GM21528 (cell line): ENCODE measurements around the gene HMGCS2.

Source experiments
- ATAC-seq: cut with Tn5 transposase; IDR thresholded peaks from one replicate; pipeline ENCODE4 v1.9.1; 2021; ENCODE audit warnings: mild to moderate bottlenecking, moderate library complexity; ENCODE audit not compliant: unreplicated experiment, low FRiP score

Gene HMGCS2

DNA sequence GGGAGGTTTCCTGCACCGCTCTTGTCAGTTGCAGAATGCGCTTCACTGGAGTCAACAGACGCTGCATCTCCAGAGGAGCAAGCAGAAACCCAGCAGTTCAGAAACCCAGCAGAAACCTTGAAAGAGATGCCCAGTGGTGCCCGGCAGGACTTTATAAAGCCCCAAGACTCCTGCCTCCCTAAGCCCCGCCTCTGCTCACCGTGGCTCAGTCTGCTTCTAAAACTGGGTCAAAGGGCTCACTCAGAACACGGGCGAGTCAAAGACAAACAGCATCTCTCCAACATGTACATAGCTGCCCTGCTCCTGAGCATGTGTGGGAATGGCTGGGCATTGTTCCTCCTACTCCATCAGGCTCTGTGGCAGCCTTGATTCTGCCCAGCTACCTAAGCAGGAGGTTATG, at the start of gene HMGCS2:
TSS of gene HMGCS2 (minus strand) at position 128 of the 400 bp plus-strand sequence. CDS start at position 67, 61 bp downstream.
- ATAC-seq, result no peak

DNA sequence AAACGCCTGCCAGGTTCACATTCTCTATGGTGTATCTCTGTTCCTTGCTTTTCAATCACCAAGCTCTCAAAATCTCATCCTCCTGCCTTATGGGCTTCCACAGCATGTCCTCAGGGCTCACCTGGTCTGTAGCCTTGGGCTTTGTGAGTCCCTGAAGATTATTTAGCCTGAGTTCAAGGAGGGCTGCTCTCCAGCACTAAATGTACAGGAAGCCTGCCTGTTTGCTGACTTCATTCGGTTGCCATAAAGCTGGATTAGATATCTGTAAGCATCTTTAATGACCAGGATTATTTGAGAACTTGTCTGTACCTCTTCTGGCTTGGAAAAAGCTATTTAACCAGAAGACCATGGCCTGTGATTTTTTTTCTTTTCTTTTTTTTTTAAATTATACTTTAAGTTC, 49.5 kb upstream of the HMGCS2 start:
- ATAC-seq, result no peak

DNA sequence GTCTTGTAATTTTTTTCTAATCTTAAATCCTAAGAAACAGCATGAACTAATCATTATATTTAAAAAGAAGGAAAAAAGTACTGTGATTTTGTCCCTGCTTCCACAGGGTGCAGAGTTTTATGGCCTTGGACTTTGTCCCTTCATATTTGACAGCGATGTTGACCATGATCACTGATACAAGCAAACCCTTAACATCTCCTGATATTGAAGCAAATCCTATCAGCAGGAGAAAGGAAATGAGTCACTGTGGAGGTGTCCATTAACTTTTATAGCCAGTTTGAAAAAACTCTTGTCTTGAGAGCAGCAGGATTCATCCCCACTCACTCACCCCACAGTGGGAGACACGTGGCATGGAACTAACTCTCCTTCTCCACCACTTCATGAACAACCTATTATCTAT, 47.7 kb upstream of the HMGCS2 start:
- ATAC-seq, result no peak

DNA sequence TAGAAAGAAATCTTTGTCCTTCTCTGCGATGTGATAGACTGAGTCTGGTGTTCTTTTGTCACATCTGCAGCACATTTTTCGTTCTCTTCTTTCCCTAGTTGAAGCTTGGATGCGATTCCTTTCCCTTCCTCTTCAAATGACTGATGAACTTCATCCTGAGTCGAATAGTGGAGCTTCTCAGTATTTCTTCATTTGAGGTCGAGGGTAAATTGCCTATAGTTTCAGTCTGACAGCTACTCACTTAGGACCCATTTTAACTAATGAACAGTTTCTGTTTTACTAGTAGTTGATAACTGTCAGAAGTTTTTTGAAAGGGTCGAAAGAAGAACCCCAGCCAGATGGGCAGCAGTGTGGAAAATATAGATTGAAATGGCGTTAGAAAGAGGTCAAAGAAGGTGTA, 47.2 kb upstream of the HMGCS2 start:
- ATAC-seq, result no peak

DNA sequence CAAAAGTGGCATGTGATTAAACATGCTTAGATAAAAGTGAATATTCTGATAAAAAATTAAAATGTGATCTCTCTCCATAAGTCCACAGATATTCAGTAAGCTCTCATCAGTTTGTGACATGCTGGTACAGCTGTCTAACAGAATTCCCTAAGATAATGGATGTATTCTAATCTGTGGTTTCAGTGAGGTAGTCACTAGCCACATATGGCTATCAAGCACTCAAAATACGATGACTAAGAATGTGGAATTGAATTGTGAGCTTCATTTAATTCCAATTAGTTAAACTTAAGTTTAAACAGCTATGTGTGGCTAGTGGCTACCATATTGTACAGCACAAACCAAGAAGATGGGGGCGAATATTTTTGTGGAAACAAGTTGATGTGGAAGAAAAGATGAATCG, 46.7 kb upstream of the HMGCS2 start:
- no peak for ATAC-seq

DNA sequence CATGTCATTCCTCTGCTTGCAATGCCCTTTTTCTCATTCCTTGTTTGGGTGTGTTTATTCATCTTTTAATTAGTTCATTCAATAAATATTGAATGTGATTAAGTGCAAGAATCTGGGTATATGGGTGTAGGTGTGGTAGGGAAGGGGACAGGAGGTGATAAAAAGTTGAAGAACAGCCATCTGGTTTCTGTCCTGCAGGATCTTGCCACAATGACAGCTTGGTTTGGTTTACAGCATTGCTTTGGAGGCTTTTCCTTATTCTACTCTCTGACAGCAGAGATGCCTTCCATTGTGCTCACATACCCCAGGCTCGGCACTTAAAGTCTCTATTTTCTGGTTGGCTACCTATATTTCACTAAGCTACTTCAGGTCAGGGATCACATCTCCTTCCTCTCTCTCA, 45.6 kb upstream of the HMGCS2 start:
- ATAC-seq, result no peak

DNA sequence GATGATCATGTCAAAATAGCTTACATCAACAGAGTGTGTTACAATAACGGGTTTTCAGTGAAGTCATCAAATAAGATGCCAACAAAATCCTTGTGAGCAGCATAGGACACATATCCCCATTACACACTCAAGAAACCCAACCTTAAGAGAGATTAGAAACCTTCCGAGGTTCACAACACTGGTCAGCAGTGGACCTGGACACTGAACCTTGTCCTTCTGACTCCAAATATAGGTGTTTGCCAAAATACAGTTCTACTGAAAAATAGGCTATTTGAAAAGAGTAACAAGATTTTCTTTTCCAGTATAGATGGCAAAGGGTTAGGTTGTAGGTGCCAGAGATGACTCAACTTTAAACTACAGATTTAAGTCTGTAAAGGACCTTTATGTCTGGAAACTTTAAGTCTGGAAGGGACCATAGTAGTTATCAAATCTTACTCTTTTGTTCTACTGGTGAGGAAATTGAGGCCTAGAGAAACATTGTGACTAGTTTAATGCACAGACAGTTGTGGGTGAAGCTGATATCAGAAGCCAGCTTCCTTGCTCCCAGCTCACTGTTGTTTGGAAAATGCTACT, 43.4 kb upstream of the HMGCS2 start:
- ATAC-seq, result no peak

GRCh38 chr1:119811387-119811786, 42.7 kb upstream of the HMGCS2 start, which contains the start of gene REG4:
TSS of gene REG4 (minus strand) at chr1:119811460. CDS start at chr1:119808769, 2,691 bp downstream.
- ATAC-seq, result no peak

DNA sequence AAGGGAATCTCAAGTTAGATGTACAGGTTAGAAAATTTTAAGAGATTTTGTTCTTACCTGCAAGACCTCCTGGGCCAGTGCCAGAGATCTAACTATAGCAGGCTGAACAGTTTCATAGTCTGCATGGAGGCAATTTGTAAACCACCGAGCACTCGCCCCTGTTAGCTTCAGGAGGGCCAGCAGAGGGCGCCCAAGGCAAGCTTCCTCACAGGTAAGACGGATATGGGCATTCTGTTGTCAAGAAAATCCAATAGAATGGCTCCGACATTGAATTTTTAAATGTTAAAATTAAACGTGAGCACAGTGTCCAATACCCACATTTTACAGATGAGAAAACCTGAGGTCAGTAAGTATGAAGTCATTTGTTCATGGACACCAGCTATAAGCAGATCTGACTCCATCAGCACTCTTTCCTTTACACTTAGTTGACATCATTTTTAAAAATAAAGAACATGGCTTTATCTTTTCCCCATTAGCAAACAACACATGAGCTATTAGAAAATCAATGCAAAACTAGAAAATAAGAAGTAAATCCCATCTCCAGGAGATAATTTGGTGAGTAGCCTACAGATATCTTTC, 40.4 kb upstream of the HMGCS2 start:
- ATAC-seq, result peak; percentile 79

- ATAC-seq, result no peak
Measured at GRCh38 chr1:119808491-119808890, 39.8 kb upstream of the HMGCS2 start.

GRCh38 chr1:119806489-119806888, 37.8 kb upstream of the HMGCS2 start:
- ATAC-seq, result no peak

DNA sequence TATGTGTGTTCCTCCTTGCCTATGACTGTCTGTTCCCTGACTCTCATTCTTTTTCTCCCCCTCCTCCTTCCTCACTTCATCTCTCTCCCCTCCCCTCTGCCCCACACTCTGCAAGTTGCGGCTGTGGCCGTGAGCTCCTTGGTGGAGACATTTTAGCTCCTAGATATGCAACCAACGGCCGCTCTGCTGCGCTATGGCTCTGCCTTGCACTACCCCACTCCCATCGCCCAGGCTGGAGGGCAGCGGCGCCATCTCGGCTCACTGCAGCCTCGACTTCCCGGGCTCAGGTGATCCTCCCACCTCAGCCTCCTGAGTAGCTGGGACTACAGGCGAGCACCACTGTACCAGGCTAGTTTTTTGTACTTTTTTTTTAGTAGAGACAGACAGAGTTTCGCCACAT, 37.0 kb upstream of the HMGCS2 start:
- ATAC-seq, result no peak

DNA sequence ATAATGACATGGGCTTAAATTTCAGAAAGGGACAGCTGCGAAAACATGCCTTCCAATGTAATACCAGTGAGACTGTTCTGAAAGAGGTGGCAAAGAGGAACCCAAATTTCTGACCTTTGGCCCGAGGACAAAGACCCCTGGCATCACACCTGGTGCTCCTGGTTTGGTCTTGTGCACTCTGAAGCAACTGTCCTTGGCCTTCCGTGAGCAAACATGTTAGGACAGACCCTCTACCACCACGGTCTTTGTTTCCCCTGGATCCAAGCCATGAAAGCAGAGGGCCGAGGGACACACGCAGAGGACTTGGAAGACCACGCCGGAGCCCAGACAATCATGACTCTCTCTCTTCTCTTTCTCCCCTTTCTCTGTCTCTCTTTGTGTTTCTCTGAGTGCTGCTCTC, 36.5 kb upstream of the HMGCS2 start:
- no peak for ATAC-seq

- ATAC-seq, result no peak
Measured at GRCh38 chr1:119799599-119800177, 31.0 kb upstream of the HMGCS2 start.

DNA sequence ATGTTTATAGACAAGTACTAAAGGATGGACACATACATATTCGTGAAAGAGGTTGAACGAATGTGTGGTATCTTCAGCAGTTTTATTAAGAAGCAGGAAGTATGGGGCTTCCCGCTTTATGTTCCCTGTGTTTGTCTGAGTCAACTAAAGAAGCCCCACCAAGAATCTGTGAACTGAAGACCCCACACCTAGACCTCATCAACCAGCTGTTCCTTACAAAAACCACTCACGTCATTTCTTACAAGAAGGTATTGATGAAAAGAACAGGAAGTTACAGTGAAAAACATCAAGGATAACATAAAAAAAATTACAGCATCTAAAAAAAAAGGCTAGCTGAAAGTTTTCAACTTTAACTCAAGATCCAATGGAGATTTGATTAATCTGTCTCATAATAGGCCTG, 30.3 kb upstream of the HMGCS2 start:
- ATAC-seq, result no peak

GRCh38 chr1:119797606-119798005, 28.9 kb upstream of the HMGCS2 start:
- ATAC-seq, result no peak

- ATAC-seq, result no peak
Measured at GRCh38 chr1:119797162-119797561, 28.5 kb upstream of the HMGCS2 start.

GRCh38 chr1:119795261-119796200, 26.8 kb upstream of the HMGCS2 start:
- ATAC-seq, result no peak

DNA sequence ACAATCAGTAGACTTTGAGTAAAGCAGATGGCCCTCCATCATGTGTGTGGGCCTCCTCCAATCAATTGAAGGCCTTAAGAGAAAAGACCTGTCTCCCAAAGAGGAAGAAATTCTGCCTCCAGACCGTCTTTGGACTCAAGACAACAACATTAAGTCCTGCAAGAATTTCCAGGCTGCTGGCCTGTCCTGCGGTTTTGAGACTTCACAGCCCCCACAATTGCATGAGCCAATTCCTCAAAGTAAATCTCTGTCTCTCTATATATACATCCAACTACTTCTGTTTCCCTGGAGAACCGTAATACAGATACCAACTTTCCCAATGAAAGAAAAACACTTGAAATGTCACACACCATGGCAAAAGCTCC, 26.2 kb upstream of the HMGCS2 start:
- ATAC-seq, result no peak

DNA sequence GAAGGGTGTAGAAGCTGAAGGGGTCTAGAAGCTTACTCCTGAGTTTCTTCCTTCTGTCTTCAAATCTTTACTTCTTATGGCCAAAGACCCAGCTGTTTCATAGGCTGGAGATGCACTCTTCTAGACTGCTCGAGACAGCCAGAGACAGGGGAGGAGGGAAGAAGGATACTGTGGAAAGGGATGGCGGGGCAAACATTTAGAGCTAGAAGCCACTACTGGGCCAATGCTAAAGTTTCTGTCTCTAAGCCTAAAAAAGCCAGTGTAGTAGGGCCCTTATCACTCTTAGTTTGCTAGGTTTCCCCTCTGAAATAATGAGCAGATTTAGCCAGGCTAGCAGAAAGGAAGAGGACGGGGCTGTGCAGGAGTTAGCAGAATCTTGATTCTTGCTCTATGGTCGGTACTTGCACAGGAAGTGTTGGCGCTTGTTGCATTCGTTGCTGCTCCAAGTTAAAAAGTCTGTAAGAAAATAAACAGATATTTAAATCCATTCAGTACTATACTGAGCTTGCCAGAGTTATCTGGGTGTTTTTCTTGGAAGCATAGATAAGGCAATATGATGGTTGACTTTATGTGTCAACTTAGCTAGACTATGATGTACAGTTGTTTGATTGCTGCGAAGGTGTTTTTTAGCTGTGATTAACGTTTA, 25.6 kb upstream of the HMGCS2 start:
- ATAC-seq, result no peak

DNA sequence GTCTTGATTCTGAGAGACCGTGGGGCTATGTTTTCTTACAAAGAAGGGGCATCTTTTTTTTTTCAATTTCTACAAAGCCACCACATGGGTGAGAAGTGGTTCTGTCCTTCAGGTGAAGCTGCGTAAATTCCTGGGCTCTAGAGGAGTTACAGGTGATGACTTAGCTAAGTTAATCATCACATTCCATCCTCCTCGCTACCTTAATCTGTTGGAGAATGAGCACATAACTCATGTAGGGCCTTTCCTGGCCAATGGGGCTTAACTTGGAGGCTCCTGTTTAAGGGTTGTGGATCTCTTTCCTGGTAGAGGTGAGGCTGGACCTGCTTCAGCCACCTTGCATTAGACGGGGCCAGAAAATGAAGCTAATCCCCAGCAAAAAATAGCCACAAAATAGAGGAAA, 22.7 kb upstream of the HMGCS2 start:
- ATAC-seq, result no peak
